HEK293 (cell line): ENCODE data around the gene UTP11.

Source experiments
- CTCF ChIA-PET: fragments of 350-600 bp; formaldehyde crosslinking; extraction: SDS; loops from one replicate; lab custom pipeline; 2021; ENCODE audit warnings: antibody characterized with exemption; lab: Yijun Ruan, JAX
- POLR2A ChIA-PET: fragments of 300-600 bp; formaldehyde crosslinking; extraction: SDS; loops from one replicate; lab custom pipeline; 2020; ENCODE audit warnings: antibody characterized with exemption, inconsistent platforms; lab: Yijun Ruan, JAX
- H3K27ac ChIP-seq: fragments of 200-500 bp; sonication (Bioruptor generic); 2 replicates; pipeline ENCODE4 v1.5.1; 2014; ENCODE audit warnings: low read depth, low read length, control low read depth, inconsistent platforms; ENCODE audit errors: extremely low read depth
- H3K36me3 ChIP-seq, 2 experiments: fragments of 200-500 bp in 1 of 2; sonication (Bioruptor generic) in 1 of 2; 1 replicate in 1 of 2; 2 replicates in 1 of 2; pipeline ENCODE4 v1.5.1; 2014 to 2017; ENCODE audit warnings: inconsistent platforms in 2 of 2, low read length in 2 of 2; ENCODE audit not compliant: control insufficient read depth in 2 of 2, insufficient read depth in 1 of 2
- H3K4me1 ChIP-seq: fragments of 200-500 bp; sonication (Bioruptor generic); 2 replicates; pipeline ENCODE4 v1.5.1; 2014; ENCODE audit warnings: mild to moderate bottlenecking, low read length, inconsistent platforms; ENCODE audit not compliant: control insufficient read depth, insufficient read depth
- H3K4me3 ChIP-seq: 2 replicates; pipeline ENCODE4 v1.5.1; 2011; ENCODE audit warnings: low read depth, mild to moderate bottlenecking, control low read depth, low read length, moderate library complexity
- H3K9me3 ChIP-seq: fragments of 200-500 bp; sonication (Bioruptor generic); 2 replicates; pipeline ENCODE4 v1.5.1; 2014; ENCODE audit warnings: low read depth, low read length, inconsistent platforms; ENCODE audit not compliant: control insufficient read depth, insufficient read depth
- KLF10 ChIP-seq: fragments of 450-650 bp; IDR thresholded peaks from 2 replicates; pipeline ENCODE4 v1.5.1; 2018; ENCODE audit warnings: missing biosample characterization, mild to moderate bottlenecking, missing genetic modification characterization
- MYNN ChIP-seq: fragments of 450-650 bp; formaldehyde crosslinking; IDR thresholded peaks from 2 replicates; pipeline ENCODE4 v1.5.1; 2016; ENCODE audit warnings: missing biosample characterization, missing genetic modification characterization, borderline replicate concordance
- PRDM1 ChIP-seq: fragments of 450-650 bp; formaldehyde crosslinking; IDR thresholded peaks from 2 replicates; pipeline ENCODE4; 2016; ENCODE audit warnings: missing biosample characterization, missing genetic modification characterization
- PRDM10 ChIP-seq: fragments of 450-650 bp; formaldehyde crosslinking; IDR thresholded peaks from 2 replicates; pipeline ENCODE4 v1.5.1; 2016; ENCODE audit warnings: missing biosample characterization, missing genetic modification characterization
- ZBTB17 ChIP-seq: fragments of 450-650 bp; formaldehyde crosslinking; IDR thresholded peaks from 2 replicates; pipeline ENCODE4 v1.5.1; 2016; ENCODE audit warnings: missing biosample characterization, missing genetic modification characterization
- ZBTB20 ChIP-seq: fragments of 450-650 bp; formaldehyde crosslinking; IDR thresholded peaks from 2 replicates; pipeline ENCODE4 v1.5.1; 2016; ENCODE audit warnings: missing biosample characterization, missing genetic modification characterization
- ZEB2 ChIP-seq: fragments of 450-650 bp; formaldehyde crosslinking; IDR thresholded peaks from 2 replicates; pipeline ENCODE4 v1.5.1; 2016; ENCODE audit warnings: missing biosample characterization, missing genetic modification characterization
- ZNF114 ChIP-seq: fragments of 450-650 bp; formaldehyde crosslinking; IDR thresholded peaks from 2 replicates; pipeline ENCODE4 v1.5.0; 2017; ENCODE audit warnings: missing biosample characterization, missing genetic modification characterization
- ZNF302 ChIP-seq: fragments of 450-650 bp; formaldehyde crosslinking; IDR thresholded peaks from 2 replicates; pipeline ENCODE4 v1.5.1; 2016; ENCODE audit warnings: missing biosample characterization, missing genetic modification characterization, low read depth
- ZNF366 ChIP-seq: fragments of 450-650 bp; formaldehyde crosslinking; conservative IDR thresholded peaks from 2 replicates; pipeline ENCODE4 v1.5.1; 2016; ENCODE audit warnings: missing biosample characterization, missing genetic modification characterization
- ZNF692 ChIP-seq: fragments of 450-650 bp; formaldehyde crosslinking; IDR thresholded peaks from 2 replicates; pipeline ENCODE4 v1.5.1; 2016; ENCODE audit warnings: missing biosample characterization, missing genetic modification characterization
- ZNF791 ChIP-seq: fragments of 450-650 bp; formaldehyde crosslinking; IDR thresholded peaks from 2 replicates; pipeline ENCODE4 v1.5.1; 2016; ENCODE audit warnings: missing biosample characterization, missing genetic modification characterization
- ZSCAN16 ChIP-seq: fragments of 450-650 bp; formaldehyde crosslinking; IDR thresholded peaks from 2 replicates; pipeline ENCODE4 v1.5.1; 2016; ENCODE audit warnings: missing biosample characterization, missing genetic modification characterization
- TF ChIP-seq, protein P1 (sequence below): fragments of 450-650 bp; formaldehyde crosslinking; IDR thresholded peaks from 2 replicates; pipeline ENCODE4 v1.5.1; 2017; ENCODE audit warnings: missing biosample characterization, missing genetic modification characterization
- TF ChIP-seq, protein P2 (sequence below): fragments of 450-650 bp; formaldehyde crosslinking; IDR thresholded peaks from 2 replicates; pipeline ENCODE4 v1.5.1; 2017; ENCODE audit warnings: missing biosample characterization, missing genetic modification characterization

Gene UTP11

GRCh38 chr1:38062361-38063288 lies 50.1 kb downstream of the UTP11 start:
- 0 out of 2 replicates have a peak, but pooled peaks have one; percentile 28 for TF ChIP-seq ZNF692 (tag by site-specific recombination)
- peak; percentile 86 for TF ChIP-seq MYNN
- peak; percentile 40; the same call in 1 of the 2 replicates for TF ChIP-seq ZNF366 (tag by site-specific recombination)
- TF ChIP-seq PRDM10 (tag by site-specific recombination), result peak; percentile 84
- TF ChIP-seq KLF10, result no peak
- no peak for TF ChIP-seq ZSCAN16
- TF ChIP-seq, protein P1, sequence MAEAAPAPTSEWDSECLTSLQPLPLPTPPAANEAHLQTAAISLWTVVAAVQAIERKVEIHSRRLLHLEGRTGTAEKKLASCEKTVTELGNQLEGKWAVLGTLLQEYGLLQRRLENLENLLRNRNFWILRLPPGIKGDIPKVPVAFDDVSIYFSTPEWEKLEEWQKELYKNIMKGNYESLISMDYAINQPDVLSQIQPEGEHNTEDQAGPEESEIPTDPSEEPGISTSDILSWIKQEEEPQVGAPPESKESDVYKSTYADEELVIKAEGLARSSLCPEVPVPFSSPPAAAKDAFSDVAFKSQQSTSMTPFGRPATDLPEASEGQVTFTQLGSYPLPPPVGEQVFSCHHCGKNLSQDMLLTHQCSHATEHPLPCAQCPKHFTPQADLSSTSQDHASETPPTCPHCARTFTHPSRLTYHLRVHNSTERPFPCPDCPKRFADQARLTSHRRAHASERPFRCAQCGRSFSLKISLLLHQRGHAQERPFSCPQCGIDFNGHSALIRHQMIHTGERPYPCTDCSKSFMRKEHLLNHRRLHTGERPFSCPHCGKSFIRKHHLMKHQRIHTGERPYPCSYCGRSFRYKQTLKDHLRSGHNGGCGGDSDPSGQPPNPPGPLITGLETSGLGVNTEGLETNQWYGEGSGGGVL (tag by site-specific recombination), result peak; percentile 28; the same call in 1 of the 2 replicates
- peak; percentile 37; the same call in 1 of the 2 replicates for TF ChIP-seq ZNF302 (tag by site-specific recombination)
- 0 out of 2 replicates have a peak, but pooled peaks have one; percentile 17 for TF ChIP-seq ZBTB20 (tag by site-specific recombination)
- TF ChIP-seq, protein P2, sequence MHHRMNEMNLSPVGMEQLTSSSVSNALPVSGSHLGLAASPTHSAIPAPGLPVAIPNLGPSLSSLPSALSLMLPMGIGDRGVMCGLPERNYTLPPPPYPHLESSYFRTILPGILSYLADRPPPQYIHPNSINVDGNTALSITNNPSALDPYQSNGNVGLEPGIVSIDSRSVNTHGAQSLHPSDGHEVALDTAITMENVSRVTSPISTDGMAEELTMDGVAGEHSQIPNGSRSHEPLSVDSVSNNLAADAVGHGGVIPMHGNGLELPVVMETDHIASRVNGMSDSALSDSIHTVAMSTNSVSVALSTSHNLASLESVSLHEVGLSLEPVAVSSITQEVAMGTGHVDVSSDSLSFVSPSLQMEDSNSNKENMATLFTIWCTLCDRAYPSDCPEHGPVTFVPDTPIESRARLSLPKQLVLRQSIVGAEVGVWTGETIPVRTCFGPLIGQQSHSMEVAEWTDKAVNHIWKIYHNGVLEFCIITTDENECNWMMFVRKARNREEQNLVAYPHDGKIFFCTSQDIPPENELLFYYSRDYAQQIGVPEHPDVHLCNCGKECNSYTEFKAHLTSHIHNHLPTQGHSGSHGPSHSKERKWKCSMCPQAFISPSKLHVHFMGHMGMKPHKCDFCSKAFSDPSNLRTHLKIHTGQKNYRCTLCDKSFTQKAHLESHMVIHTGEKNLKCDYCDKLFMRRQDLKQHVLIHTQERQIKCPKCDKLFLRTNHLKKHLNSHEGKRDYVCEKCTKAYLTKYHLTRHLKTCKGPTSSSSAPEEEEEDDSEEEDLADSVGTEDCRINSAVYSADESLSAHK, result no peak
- 0 out of 2 replicates have a peak, but pooled peaks have one; percentile 20 for TF ChIP-seq ZBTB17 (tag by site-specific recombination)
- TF ChIP-seq, all 188 proteins: peak for 8
- Histone ChIP-seq H3K36me3 (no peaks in the 10 kb centered on the region), H3K4me1 (no peaks in the 10 kb centered on the region), H3K4me3 (no peak overlapping the region), H3K9me3 (no peaks in the 10 kb centered on the region), H3K27ac (no peak overlapping the region)
- CTCF ChIA-PET, result interaction anchor here (0.6 to 2.4 kb wide), 3 partner anchors 9 to 274 kb away, joined by 3 to 10 read pairs (median 3); no protein-coding TSS in a partner anchor
- POLR2A ChIA-PET, result interaction anchor here (1.2 kb wide), 1 partner anchor 16 kb away, joined by 5 read pairs; the partner anchor contains the start of gene POU3F1

DNA sequence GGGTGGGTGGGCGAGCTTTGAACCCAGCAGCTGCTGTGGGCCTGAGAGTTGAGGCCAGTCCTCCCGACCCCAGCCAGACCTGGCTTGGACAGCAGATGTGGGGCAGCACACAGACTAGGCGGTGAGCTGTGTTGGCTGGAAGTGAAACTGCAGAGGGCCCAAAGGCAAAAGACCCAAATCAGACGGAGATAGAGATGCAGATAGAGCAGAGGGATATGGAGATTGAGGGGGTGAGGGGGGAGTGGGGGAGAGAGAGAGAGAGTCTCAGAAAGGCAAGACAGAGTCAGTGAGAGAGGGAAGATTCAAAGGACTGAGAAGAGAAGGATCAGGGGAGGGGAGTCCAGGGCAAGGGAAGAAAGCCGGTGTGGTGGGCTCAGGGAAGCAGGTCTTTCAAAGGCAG lies 51.1 kb downstream of the UTP11 start:
- Histone ChIP-seq H3K4me1 (no peaks in the 10 kb centered on the region), H3K27ac (no peak overlapping the region), H3K36me3 (no peaks in the 10 kb centered on the region), H3K4me3 (no peak overlapping the region), H3K9me3 (no peaks in the 10 kb centered on the region)
- POLR2A ChIA-PET, result interaction anchor here (0.7 kb wide), 1 partner anchor 260 kb away, joined by 10 read pairs; no protein-coding TSS in a partner anchor
- TF ChIP-seq ZNF114, result no peak
- TF ChIP-seq ZNF791 (tag by site-specific recombination), result peak; percentile 18; the same call in 1 of the 2 replicates
- TF ChIP-seq ZBTB17 (tag by site-specific recombination), result no peak
- TF ChIP-seq ZEB2, result no peak
- no peak for TF ChIP-seq PRDM1 (tag by site-specific recombination)
- CTCF ChIA-PET, result interaction anchor here (0.5 to 2.4 kb wide), 4 partner anchors 8 to 318 kb away, joined by 3 to 10 read pairs (median 4); no protein-coding TSS in a partner anchor
